Panc1 (cell line): Measurements from ENCODE around the gene PHEX. TPM values are rescaled to one million over a fixed set of nuclear protein-coding genes. Genes with fewer than 3 reads are reported as not detected.

Source experiments
- ATAC-seq: fragments of 200-7000 bp; cut with Tn5 transposase; 2 replicates; pipeline ENCODE4 v1.9.1; 2020; ENCODE audit warnings: mild to moderate bottlenecking, moderate library complexity
- BruUV-seq: library from RNA; stranded (reverse); fragments of 400-500 nt; replicated peaks from 2 replicates; lab custom pipeline; 2021; lab: Mats Ljungman, UMichigan
- CTCF ChIA-PET: fragments of 300-600 bp; sonication (Branson Sonifier 250); formaldehyde crosslinking; loops from one replicate; lab custom pipeline; 2022; ENCODE audit warnings: antibody characterized with exemption; lab: Charles Lee
- POLR2A ChIA-PET: fragments of 300-600 bp; sonication (Branson Sonifier 250); formaldehyde crosslinking; loops from one replicate; lab custom pipeline; 2022; ENCODE audit warnings: antibody characterized with exemption; lab: Charles Lee
- DNase-seq: peaks from one replicate; pipeline ENCODE4 v3.0.0-alpha.2; 2010; ENCODE audit warnings: low read depth, low spot score
- H3K27ac ChIP-seq: 2 replicates; pipeline ENCODE4 v1.5.1; 2011; ENCODE audit warnings: mild to moderate bottlenecking, low read length, inconsistent platforms
- H3K27me3 ChIP-seq: fragments of 200-500 bp; sonication (Bioruptor generic); 2 replicates; pipeline ENCODE4 v1.6.0; 2014; ENCODE audit warnings: low read length, inconsistent platforms; ENCODE audit not compliant: control insufficient read depth, insufficient read depth
- H3K36me3 ChIP-seq: fragments of 200-500 bp; sonication (Bioruptor generic); 2 replicates; pipeline ENCODE4 v1.5.1; 2014; ENCODE audit warnings: inconsistent platforms, mild to moderate bottlenecking, low read length, moderate library complexity; ENCODE audit not compliant: control insufficient read depth, insufficient read depth
- H3K4me1 ChIP-seq: 2 replicates; pipeline ENCODE4 v1.5.1; 2011; ENCODE audit warnings: inconsistent platforms, mild to moderate bottlenecking, low read length, moderate library complexity; ENCODE audit not compliant: control insufficient read depth, insufficient read depth
- H3K4me3 ChIP-seq, 2 experiments: 2 replicates each; pipeline ENCODE4 v1.5.1; 2011 to 2012; ENCODE audit warnings: low read depth in 2 of 2, low read length in 2 of 2, mild to moderate bottlenecking in 2 of 2, inconsistent platforms in 1 of 2, moderate library complexity in 1 of 2
- H3K9me3 ChIP-seq: fragments of 200-500 bp; sonication (Bioruptor generic); 2 replicates; pipeline ENCODE4 v1.5.1; 2014; ENCODE audit warnings: low read depth, mild to moderate bottlenecking, inconsistent platforms, low read length, moderate library complexity; ENCODE audit not compliant: control insufficient read depth, insufficient read depth
- CTCF ChIP-seq: fragments of 450-650 bp; IDR thresholded peaks from 2 replicates; pipeline ENCODE4 v1.5.1; 2017; ENCODE audit warnings: mild to moderate bottlenecking
- POLR2AphosphoS5 ChIP-seq: IDR thresholded peaks from 2 replicates; pipeline ENCODE4 v1.6.1; 2012; ENCODE audit warnings: mild to moderate bottlenecking, low read depth, low read length, moderate library complexity
- SIN3A ChIP-seq: IDR thresholded peaks from 2 replicates; pipeline ENCODE4 v1.6.1; 2012; ENCODE audit warnings: low read depth, mild to moderate bottlenecking, low read length, moderate library complexity, borderline replicate concordance; ENCODE audit not compliant: insufficient read depth
- TCF7L2 ChIP-seq: IDR thresholded peaks from 2 replicates; pipeline ENCODE4 v1.6.1; 2011; ENCODE audit warnings: mild to moderate bottlenecking, low read depth, low read length, inconsistent platforms
- in situ Hi-C: cut with HindIII; loops from 2 replicates; pipeline ENCODE4 v1.10.0; 2016; ENCODE audit warnings: low sequenced_read_pairs, low pct_unique_long_range_greater_than_20kb
- intact Hi-C: fragments of 100-400 bp; cut with micrococcal nuclease; formaldehyde crosslinking; loops from one replicate; pipeline ENCODE4 v1.10.0; 2022; ENCODE audit not compliant: unreplicated experiment
- total RNA-seq: library from RNA; stranded (reverse); gene quantifications from one replicate; pipeline ENCODE4 v1.2.1, GENCODE V29; 2021; ENCODE audit not compliant: unreplicated experiment
- TF ChIP-seq, protein P1 (sequence below), 2 experiments: IDR thresholded peaks; 2 replicates each; pipeline ENCODE4 v1.6.1; 2011 to 2012; ENCODE audit warnings: low read depth in 2 of 2, control low read depth in 1 of 2, low read length in 1 of 2, mild to moderate bottlenecking in 1 of 2, moderate library complexity in 1 of 2; ENCODE audit not compliant: insufficient read depth in 1 of 2

PHEX gene
- total RNA-seq, 1 experiment from 2014 or later, result 0.23 TPM

DNA sequence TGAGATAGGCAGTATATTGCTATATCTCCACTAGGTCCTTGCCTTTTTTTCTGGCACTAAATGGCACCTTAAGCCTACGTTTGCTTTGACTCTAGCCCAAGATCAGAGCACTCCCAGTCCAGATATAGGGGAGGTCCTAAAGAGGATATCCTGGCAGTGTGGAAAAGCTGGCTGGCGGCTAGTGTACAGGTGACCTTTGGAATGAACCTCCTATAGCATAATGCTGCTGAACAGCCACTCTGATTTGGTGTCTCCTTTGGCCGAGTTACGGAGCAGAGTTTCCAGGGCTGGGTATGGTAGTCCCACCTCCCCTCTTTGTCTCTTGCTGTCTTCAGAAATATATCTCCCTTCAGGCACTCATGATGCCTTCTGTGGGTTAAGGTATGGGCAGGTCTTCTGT lies 53.9 kb downstream of the PHEX start:
- intact Hi-C loops (no loop called here), in situ Hi-C loops (no loop called here)
- Histone ChIP-seq H3K27ac (no peak overlapping the region), H3K36me3 (no peaks in the 10 kb centered on the region), H3K9me3 (no peaks in the 10 kb centered on the region), H3K4me1 (no peaks in the 10 kb centered on the region), H3K27me3 (no peaks in the 10 kb centered on the region), H3K4me3 (no peak overlapping the region)
- DNase-seq (no peak), ATAC-seq (no peak)
- ChIA-PET POLR2A (no interaction called here), CTCF (no interaction called here)
- no TSS peak for BruUV-seq
- TF ChIP-seq SIN3A, result no peak

GRCh38 chrX:22087011-22087557 lies 55.0 kb downstream of the PHEX start:
- no TSS peak for BruUV-seq
- ATAC-seq, result no peak
- H3K36me3 ChIP-seq, result no peaks in the 10 kb centered on the region
- in situ Hi-C loops (no loop called here), intact Hi-C loops (no loop called here)
- no peaks in the 10 kb centered on the region for H3K27me3 ChIP-seq
- POLR2A ChIA-PET, result no interaction called here
- H3K9me3 ChIP-seq, result no peaks in the 10 kb centered on the region
- CTCF ChIA-PET, result no interaction called here
- TF ChIP-seq POLR2AphosphoS5 (no peak), SIN3A (no peak), CTCF (no peak)
- TF ChIP-seq, protein P1, sequence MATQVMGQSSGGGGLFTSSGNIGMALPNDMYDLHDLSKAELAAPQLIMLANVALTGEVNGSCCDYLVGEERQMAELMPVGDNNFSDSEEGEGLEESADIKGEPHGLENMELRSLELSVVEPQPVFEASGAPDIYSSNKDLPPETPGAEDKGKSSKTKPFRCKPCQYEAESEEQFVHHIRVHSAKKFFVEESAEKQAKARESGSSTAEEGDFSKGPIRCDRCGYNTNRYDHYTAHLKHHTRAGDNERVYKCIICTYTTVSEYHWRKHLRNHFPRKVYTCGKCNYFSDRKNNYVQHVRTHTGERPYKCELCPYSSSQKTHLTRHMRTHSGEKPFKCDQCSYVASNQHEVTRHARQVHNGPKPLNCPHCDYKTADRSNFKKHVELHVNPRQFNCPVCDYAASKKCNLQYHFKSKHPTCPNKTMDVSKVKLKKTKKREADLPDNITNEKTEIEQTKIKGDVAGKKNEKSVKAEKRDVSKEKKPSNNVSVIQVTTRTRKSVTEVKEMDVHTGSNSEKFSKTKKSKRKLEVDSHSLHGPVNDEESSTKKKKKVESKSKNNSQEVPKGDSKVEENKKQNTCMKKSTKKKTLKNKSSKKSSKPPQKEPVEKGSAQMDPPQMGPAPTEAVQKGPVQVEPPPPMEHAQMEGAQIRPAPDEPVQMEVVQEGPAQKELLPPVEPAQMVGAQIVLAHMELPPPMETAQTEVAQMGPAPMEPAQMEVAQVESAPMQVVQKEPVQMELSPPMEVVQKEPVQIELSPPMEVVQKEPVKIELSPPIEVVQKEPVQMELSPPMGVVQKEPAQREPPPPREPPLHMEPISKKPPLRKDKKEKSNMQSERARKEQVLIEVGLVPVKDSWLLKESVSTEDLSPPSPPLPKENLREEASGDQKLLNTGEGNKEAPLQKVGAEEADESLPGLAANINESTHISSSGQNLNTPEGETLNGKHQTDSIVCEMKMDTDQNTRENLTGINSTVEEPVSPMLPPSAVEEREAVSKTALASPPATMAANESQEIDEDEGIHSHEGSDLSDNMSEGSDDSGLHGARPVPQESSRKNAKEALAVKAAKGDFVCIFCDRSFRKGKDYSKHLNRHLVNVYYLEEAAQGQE (IDR thresholded peaks at IDR 0.05; ENCODE audit: insufficient read depth in 1 of 2, low read depth in 2 of 2, low read length in 1 of 2), result no peak
- no peak overlapping the region for H3K4me3 ChIP-seq
- no peaks in the 10 kb centered on the region for H3K4me1 ChIP-seq
- no peak for DNase-seq
- no peak overlapping the region for H3K27ac ChIP-seq

DNA sequence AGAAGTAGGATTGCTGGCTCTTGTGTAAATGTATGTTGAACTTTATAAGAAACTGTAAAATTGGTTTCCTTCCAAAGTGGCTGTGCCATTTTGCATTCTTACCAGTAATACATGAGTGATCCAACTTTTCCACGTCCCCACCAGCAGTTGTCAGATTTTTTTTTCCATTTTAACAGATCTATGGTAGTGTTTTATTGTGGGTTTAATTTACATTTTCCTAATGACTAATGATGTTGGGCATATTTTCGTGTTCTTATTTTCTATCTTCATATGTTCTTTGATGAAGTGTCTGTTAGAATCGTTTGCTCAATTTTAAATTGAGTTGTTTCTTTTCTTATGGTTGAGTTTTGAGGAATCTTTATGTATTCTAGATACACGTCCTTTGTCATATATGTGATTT lies 56.2 kb downstream of the PHEX start:
- DNase-seq (no peak), ATAC-seq (no peak)
- Histone ChIP-seq H3K27ac (no peak overlapping the region), H3K4me3 (no peak overlapping the region), H3K9me3 (no peaks in the 10 kb centered on the region), H3K27me3 (no peaks in the 10 kb centered on the region), H3K4me1 (no peaks in the 10 kb centered on the region), H3K36me3 (no peaks in the 10 kb centered on the region)
- in situ Hi-C loops (no loop called here), intact Hi-C loops (no loop called here)
- BruUV-seq, result no TSS peak
- ChIA-PET POLR2A (no interaction called here), CTCF (no interaction called here)
- TF ChIP-seq CTCF (no peak), POLR2AphosphoS5 (no peak), TCF7L2 (no peak), SIN3A (no peak)
- TF ChIP-seq, protein P1 (IDR thresholded peaks at IDR 0.05; ENCODE audit: insufficient read depth in 1 of 2, low read depth in 2 of 2, low read length in 1 of 2), result no peak
